CD14-positive monocyte (primary cell): ENCODE measurements around the gene RAP2A. TPM values are rescaled to one million over a fixed set of nuclear protein-coding genes. Genes with fewer than 3 reads are reported as not detected.

ENCODE experiments used
- DNase-seq, 3 donors: peaks; one replicate each; pipeline ENCODE4 v3.0.0-alpha.2; 2011 to 2022
- H2AFZ ChIP-seq: 2 replicates; pipeline ENCODE4 v1.6.0; 2012; ENCODE audit warnings: mild to moderate bottlenecking, low read depth, low read length, inconsistent platforms; ENCODE audit not compliant: insufficient read depth, poor library complexity, severe bottlenecking
- H3K27ac ChIP-seq, 2 donors: 1 replicate in 1 of 2; 2 replicates in 1 of 2; pipeline ENCODE4 v1.5.1; 2012 to 2013; ENCODE audit warnings: low read length in 2 of 2, control low read depth in 1 of 2, inconsistent platforms in 1 of 2, low read depth in 1 of 2, mild to moderate bottlenecking in 1 of 2
- H3K27me3 ChIP-seq, 2 donors: one replicate each; pipeline versions ENCODE4 v1.6.0 to v1.6.1; 2011 to 2013; ENCODE audit warnings: low read length in 2 of 2; ENCODE audit not compliant: control insufficient read depth in 2 of 2, insufficient read depth in 2 of 2
- H3K36me3 ChIP-seq, 2 donors: replicated peaks in 1 of 2; 1 replicate in 1 of 2; 2 replicates in 1 of 2; pipeline versions ENCODE4 v1.5.1 to v1.6.1; 2012 to 2013; ENCODE audit warnings: low read length in 2 of 2, control low read depth in 1 of 2, inconsistent platforms in 1 of 2, mild to moderate bottlenecking in 1 of 2; ENCODE audit not compliant: insufficient read depth in 2 of 2, control insufficient read depth in 1 of 2
- H3K4me1 ChIP-seq, 2 donors: 1 replicate in 1 of 2; 2 replicates in 1 of 2; pipeline versions ENCODE4 v1.5.1 to v1.6.1; 2012 to 2013; ENCODE audit warnings: low read length in 2 of 2, control low read depth in 1 of 2, inconsistent platforms in 1 of 2, mild to moderate bottlenecking in 1 of 2, moderate library complexity in 1 of 2; ENCODE audit not compliant: insufficient read depth in 2 of 2, control insufficient read depth in 1 of 2
- H3K4me2 ChIP-seq: replicated peaks from 2 replicates; pipeline ENCODE3; 2012; ENCODE audit warnings: low read length, moderate library complexity, mild to moderate bottlenecking; ENCODE audit not compliant: poor library complexity, severe bottlenecking; ENCODE audit errors: extremely low read depth
- H3K4me3 ChIP-seq, 3 experiments: fragments of 200-600 bp in 1 of 3; sonication (generic) in 1 of 3; replicated peaks in 1 of 3; 1 replicate in 2 of 3; 2 replicates in 1 of 3; pipeline ENCODE4 v1.5.1; 2011 to 2013; ENCODE audit warnings: low read length in 3 of 3, mild to moderate bottlenecking in 3 of 3, control low read depth in 2 of 3, low read depth in 2 of 3, inconsistent platforms in 1 of 3, moderate library complexity in 1 of 3
- H3K79me2 ChIP-seq: 2 replicates; pipeline ENCODE4 v1.6.0; 2012; ENCODE audit warnings: mild to moderate bottlenecking, control low read depth, inconsistent platforms, low read length, moderate library complexity; ENCODE audit not compliant: insufficient read depth
- H3K9ac ChIP-seq: 2 replicates; pipeline ENCODE4 v1.6.0; 2017; ENCODE audit warnings: low read length, mild to moderate bottlenecking; ENCODE audit not compliant: insufficient read depth, poor library complexity, severe bottlenecking
- H3K9me3 ChIP-seq, 2 donors: replicated peaks in 1 of 2; 1 replicate in 1 of 2; 2 replicates in 1 of 2; pipeline versions ENCODE4 v1.5.1 to v1.6.1; 2012 to 2013; ENCODE audit warnings: low read length in 2 of 2, control low read depth in 1 of 2; ENCODE audit not compliant: control insufficient read depth in 1 of 2, insufficient read depth in 1 of 2
- H4K20me1 ChIP-seq: 2 replicates; pipeline ENCODE4 v1.6.0; 2012; ENCODE audit warnings: mild to moderate bottlenecking, low read length, control low read depth, moderate library complexity; ENCODE audit not compliant: insufficient read depth
- H3K27ac Mint-ChIP-seq, 7 donors: one replicate each; pipeline ENCODE4 v1.8.0; 2020; ENCODE audit warnings: mild to moderate bottlenecking in 7 of 7, mixed read lengths in 7 of 7, moderate library complexity in 6 of 7, inconsistent platforms in 2 of 7
- H3K27me3 Mint-ChIP-seq, 3 donors: one replicate each; pipeline ENCODE4 v1.8.0; 2021 to 2022; ENCODE audit warnings: low read depth in 3 of 3, mild to moderate bottlenecking in 3 of 3, mixed read lengths in 3 of 3, moderate library complexity in 3 of 3, inconsistent platforms in 1 of 3
- H3K36me3 Mint-ChIP-seq, 2 donors: one replicate each; pipeline ENCODE4 v1.8.0; 2020; ENCODE audit warnings: mixed read lengths in 2 of 2, inconsistent platforms in 1 of 2, mild to moderate bottlenecking in 1 of 2
- H3K4me1 Mint-ChIP-seq: one replicate; pipeline ENCODE4 v1.8.0; 2020; ENCODE audit warnings: mild to moderate bottlenecking, mixed read lengths
- H3K4me3 Mint-ChIP-seq, 2 donors: one replicate each; pipeline ENCODE4 v1.8.0; 2020; ENCODE audit warnings: mild to moderate bottlenecking in 2 of 2, mixed read lengths in 2 of 2, moderate library complexity in 1 of 2
- H3K9me3 Mint-ChIP-seq, 7 donors: one replicate each; pipeline ENCODE4 v1.8.0; 2020 to 2022; ENCODE audit warnings: mixed read lengths in 7 of 7, mild to moderate bottlenecking in 6 of 7, moderate library complexity in 6 of 7, inconsistent platforms in 2 of 7
- WGBS: methylation state at CpG from one replicate; pipeline ENCODE4 v1.1.5; 2013; ENCODE audit warnings: missing lambda C conversion rate; ENCODE audit not compliant: insufficient coverage; 5-methylcytosine and 5-hydroxymethylcytosine counted together
- intact Hi-C, 2 donors: fragments of 100-400 bp; cut with micrococcal nuclease; formaldehyde crosslinking; loops; one replicate each; pipeline versions ENCODE4 v1.15.0 to v1.15.1; 2023
- polyA plus RNA-seq, 3 donors: library from polyadenylated mRNA; depleted of rRNA in 1 of 3; unstranded in 2 of 3; stranded (reverse) in 1 of 3; fragments of 300-500 nt in 2 of 3; fragments of >200 nt in 1 of 3; fragmentation: Illumina TruSeq in 2 of 3; gene quantifications; 1 replicate in 2 of 3; 2 replicates in 1 of 3; pipeline ENCODE4 v1.2.3, GENCODE V29; 2012 to 2021
- TF ChIP-seq, protein P1 (sequence below): fragments of 200-600 bp; IDR thresholded peaks from one replicate; pipeline ENCODE4 v1.8.0; 2022; ENCODE audit warnings: antibody characterized with exemption, mild to moderate bottlenecking

Gene RAP2A
- polyA plus RNA-seq, 3 donors: 2.3 to 5.3 (median 4.5) TPM

GRCh38 chr13:97390941-97391600 is 42.9 kb upstream of the RAP2A start:
- no peak overlapping the region for H3K4me3 ChIP-seq
- Mint-ChIP-seq H3K36me3 (peaks cover 10 to 15% of the 10 kb centered on the region in 2 donors), H3K27ac (no peak overlapping the region), H3K9me3 (peaks cover 0 to 2% (median 0%) of the 10 kb centered on the region in 7 donors), H3K27me3 (no peaks in the 10 kb centered on the region), H3K4me3 (no peak overlapping the region), H3K4me1 (peaks cover 28% of the 10 kb centered on the region)
- TF ChIP-seq, protein P1, sequence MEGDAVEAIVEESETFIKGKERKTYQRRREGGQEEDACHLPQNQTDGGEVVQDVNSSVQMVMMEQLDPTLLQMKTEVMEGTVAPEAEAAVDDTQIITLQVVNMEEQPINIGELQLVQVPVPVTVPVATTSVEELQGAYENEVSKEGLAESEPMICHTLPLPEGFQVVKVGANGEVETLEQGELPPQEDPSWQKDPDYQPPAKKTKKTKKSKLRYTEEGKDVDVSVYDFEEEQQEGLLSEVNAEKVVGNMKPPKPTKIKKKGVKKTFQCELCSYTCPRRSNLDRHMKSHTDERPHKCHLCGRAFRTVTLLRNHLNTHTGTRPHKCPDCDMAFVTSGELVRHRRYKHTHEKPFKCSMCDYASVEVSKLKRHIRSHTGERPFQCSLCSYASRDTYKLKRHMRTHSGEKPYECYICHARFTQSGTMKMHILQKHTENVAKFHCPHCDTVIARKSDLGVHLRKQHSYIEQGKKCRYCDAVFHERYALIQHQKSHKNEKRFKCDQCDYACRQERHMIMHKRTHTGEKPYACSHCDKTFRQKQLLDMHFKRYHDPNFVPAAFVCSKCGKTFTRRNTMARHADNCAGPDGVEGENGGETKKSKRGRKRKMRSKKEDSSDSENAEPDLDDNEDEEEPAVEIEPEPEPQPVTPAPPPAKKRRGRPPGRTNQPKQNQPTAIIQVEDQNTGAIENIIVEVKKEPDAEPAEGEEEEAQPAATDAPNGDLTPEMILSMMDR: no peak
- peaks cover 6 to 18% of the 10 kb centered on the region in 2 donors for H3K36me3 ChIP-seq
- H3K27ac ChIP-seq: no peak overlapping the region
- DNase-seq: no peak
- H3K27me3 ChIP-seq: no peaks in the 10 kb centered on the region
- H3K9ac ChIP-seq: no peak overlapping the region
- H3K79me2 ChIP-seq: no peaks in the 10 kb centered on the region
- WGBS: no CpG with 5 or more reads among the region's 3 CpGs
- intact Hi-C loops: no loop called here
- peaks cover 27 to 29% of the 10 kb centered on the region in 2 donors for H3K4me1 ChIP-seq
- H4K20me1 ChIP-seq: no peaks in the 10 kb centered on the region
- no peak overlapping the region for H2AFZ ChIP-seq
- no peak overlapping the region for H3K4me2 ChIP-seq
- H3K9me3 ChIP-seq: no peaks in the 10 kb centered on the region

- Mint-ChIP-seq H3K9me3 (peaks cover 0 to 2% (median 0%) of the 10 kb centered on the region in 7 donors), H3K36me3 (peaks cover 10 to 14% of the 10 kb centered on the region in 2 donors), H3K27ac (no peak overlapping the region), H3K4me3 (no peak overlapping the region), H3K27me3 (no peaks in the 10 kb centered on the region), H3K4me1 (peaks cover 19% of the 10 kb centered on the region)
- intact Hi-C loops: no loop called here
- H3K4me1 ChIP-seq: peaks cover 18 to 20% of the 10 kb centered on the region in 2 donors
- no peaks in the 10 kb centered on the region for H3K79me2 ChIP-seq
- H4K20me1 ChIP-seq: no peaks in the 10 kb centered on the region
- TF ChIP-seq, protein P1: no peak
- no CpG with 5 or more reads among the region's 1 CpG for WGBS
- no peaks in the 10 kb centered on the region for H3K9me3 ChIP-seq
- no peak overlapping the region for H2AFZ ChIP-seq
- no peak overlapping the region for H3K4me3 ChIP-seq
- H3K4me2 ChIP-seq: no peak overlapping the region
- no peak overlapping the region for H3K27ac ChIP-seq
- H3K9ac ChIP-seq: no peak overlapping the region
- peaks cover 6 to 18% of the 10 kb centered on the region in 2 donors for H3K36me3 ChIP-seq
- DNase-seq: no peak
- H3K27me3 ChIP-seq: no peaks in the 10 kb centered on the region
Observed at GRCh38 chr13:97392020-97392419, 41.9 kb upstream of the RAP2A start.
